NCI-H82 treated with DMSO at 0.1 percent for 48 hours (cell line): ENCODE measurements around the gene LARP1.
A peak's percentile ranks its signal among the peaks of the same experiment; 100 is the strongest.
"Not testable (repeated sequence)": the region's sequence is repeated elsewhere in the genome, so short reads cannot be mapped to it uniquely, and the experiment has no call there.

Experiments
- DNase-seq: peaks from one replicate; lab custom pipeline; 2025; ENCODE audit not compliant: unreplicated experiment; lab: John Stamatoyannopoulos, UW

LARP1 gene

GRCh38 chr5:154734370-154735248 lies 20.6 kb upstream of the LARP1 start:
- DNase-seq: no peak

GRCh38 chr5:154735362-154735761 lies 19.8 kb upstream of the LARP1 start:
- DNase-seq: not testable (repeated sequence)

- DNase-seq: not testable (repeated sequence)
These were observed 18.8 kb upstream of the LARP1 start for GRCh38 chr5:154736372-154736771.

- DNase-seq: no peak
These were observed 17.4 kb upstream of the LARP1 start for GRCh38 chr5:154737667-154738320.

- DNase-seq: no peak
These were observed 14.7 kb upstream of the LARP1 start for GRCh38 chr5:154740483-154740882.

- DNase-seq: no peak
These were observed 14.2 kb upstream of the LARP1 start for GRCh38 chr5:154740957-154741356.

GRCh38 chr5:154741415-154741814 lies 13.8 kb upstream of the LARP1 start:
- DNase-seq: no peak

- no peak for DNase-seq
These were observed 11.4 kb upstream of the LARP1 start for GRCh38 chr5:154743812-154744211.

- no peak for DNase-seq
These were observed 9.8 kb upstream of the LARP1 start for GRCh38 chr5:154745349-154745748.

- no peak for DNase-seq
These were observed 5.7 kb upstream of the LARP1 start for GRCh38 chr5:154749491-154749890.

- DNase-seq: not testable (repeated sequence)
These were observed 4.5 kb upstream of the LARP1 start for GRCh38 chr5:154750641-154751040.

- DNase-seq: no peak
These were observed 3.3 kb upstream of the LARP1 start for GRCh38 chr5:154751854-154752253.

GRCh38 chr5:154753792-154754191 lies 1.4 kb upstream of the LARP1 start:
- peak; percentile 24 for DNase-seq

- DNase-seq: peak; percentile 92
These were observed 467 bp upstream of the LARP1 start for GRCh38 chr5:154754460-154755360.

GRCh38 chr5:154756009-154756867 lies 1.1 kb downstream of the LARP1 start:
- no peak for DNase-seq

- DNase-seq: no peak
These were observed 2.0 kb downstream of the LARP1 start for GRCh38 chr5:154756868-154757813.

GRCh38 chr5:154757814-154758406 lies 2.7 kb downstream of the LARP1 start:
- no peak for DNase-seq

GRCh38 chr5:154758493-154758892 lies 3.3 kb downstream of the LARP1 start:
- no peak for DNase-seq

- DNase-seq: no peak
These were observed 3.8 kb downstream of the LARP1 start for GRCh38 chr5:154758977-154759376.
